ENCODE measurements around the gene SAMD4B.

Gene SAMD4B

GRCh38 chr19:39405261-39405957 lies 63.2 kb downstream of the SAMD4B start:
- no CpG with 5 or more reads among the region's 17 CpGs for WGBS (ENCODE audit: insufficient coverage, insufficient read length)
- H3K4me1 ChIP-seq (ENCODE audit: control insufficient read depth, insufficient read depth, low read length) = peaks cover 13% of the 10 kb centered on the region
- H3K27ac ChIP-seq (ENCODE audit: low read length) = no peak overlapping the region
- no peaks in the 10 kb centered on the region for H3K27me3 ChIP-seq (ENCODE audit: control insufficient read depth, insufficient read depth, low read length)
- no peaks in the 10 kb centered on the region for H3K9me3 ChIP-seq (ENCODE audit: control insufficient read depth, insufficient read depth, low read length)
- no peaks in the 10 kb centered on the region for H3K36me3 ChIP-seq (ENCODE audit: control insufficient read depth, insufficient read depth, low read length)
- no peak overlapping the region for H3K4me3 ChIP-seq (ENCODE audit: low read length)
- no peak for DNase-seq (ENCODE audit: low read depth, low spot score)

- no CpG with 5 or more reads among the region's 22 CpGs for WGBS (ENCODE audit: insufficient coverage, insufficient read length)
- peak overlapping the region; percentile 56; the same call in 1 of the 2 replicates for H3K4me3 ChIP-seq (ENCODE audit: low read length)
- H3K27ac ChIP-seq (ENCODE audit: low read length) = no peak overlapping the region
- DNase-seq (ENCODE audit: low read depth, low spot score) = no peak
- H3K9me3 ChIP-seq (ENCODE audit: control insufficient read depth, insufficient read depth, low read length) = no peaks in the 10 kb centered on the region
- H3K27me3 ChIP-seq (ENCODE audit: control insufficient read depth, insufficient read depth, low read length) = no peaks in the 10 kb centered on the region
- no peaks in the 10 kb centered on the region for H3K36me3 ChIP-seq (ENCODE audit: control insufficient read depth, insufficient read depth, low read length)
- peaks cover 15% of the 10 kb centered on the region for H3K4me1 ChIP-seq (ENCODE audit: control insufficient read depth, insufficient read depth, low read length)
Measured at GRCh38 chr19:39405958-39406655, 63.9 kb downstream of the SAMD4B start.

- Histone ChIP-seq H3K4me1 (ENCODE audit: control insufficient read depth, insufficient read depth, low read length) (peaks cover 18% of the 10 kb centered on the region), H3K27ac (ENCODE audit: low read length) (no peak within 1 kb of the TSS), H3K4me3 (ENCODE audit: low read length) (peak within 1 kb of the TSS; percentile 56), H3K36me3 (ENCODE audit: control insufficient read depth, insufficient read depth, low read length) (no peaks in the 10 kb centered on the region), H3K9me3 (ENCODE audit: control insufficient read depth, insufficient read depth, low read length) (no peaks in the 10 kb centered on the region), H3K27me3 (ENCODE audit: control insufficient read depth, insufficient read depth, low read length) (no peaks in the 10 kb centered on the region)
- no peak for DNase-seq (ENCODE audit: low read depth, low spot score)
- WGBS (ENCODE audit: insufficient coverage, insufficient read length) = no CpG with 5 or more reads among the region's 56 CpGs
Measured at GRCh38 chr19:39406656-39407409, 64.6 kb downstream of the SAMD4B start, which contains the start of gene ZFP36. Gene ZFP36 (plus strand): TSS chr19:39406847. CDS start chr19:39406905, 58 bp downstream.

GRCh38 chr19:39407410-39407659 lies 65.1 kb downstream of the SAMD4B start:
- DNase-seq (ENCODE audit: low read depth, low spot score) = no peak
- Histone ChIP-seq H3K27me3 (ENCODE audit: control insufficient read depth, insufficient read depth, low read length) (no peaks in the 10 kb centered on the region), H3K4me3 (ENCODE audit: low read length) (peak overlapping the region; percentile 56), H3K9me3 (ENCODE audit: control insufficient read depth, insufficient read depth, low read length) (no peaks in the 10 kb centered on the region), H3K27ac (ENCODE audit: low read length) (no peak overlapping the region), H3K4me1 (ENCODE audit: control insufficient read depth, insufficient read depth, low read length) (peaks cover 13% of the 10 kb centered on the region), H3K36me3 (ENCODE audit: control insufficient read depth, insufficient read depth, low read length) (no peaks in the 10 kb centered on the region)
- WGBS (ENCODE audit: insufficient coverage, insufficient read length) = no CpG with 5 or more reads among the region's 14 CpGs

- Histone ChIP-seq H3K36me3 (ENCODE audit: control insufficient read depth, insufficient read depth, low read length) (no peaks in the 10 kb centered on the region), H3K4me1 (ENCODE audit: control insufficient read depth, insufficient read depth, low read length) (peaks cover 13% of the 10 kb centered on the region), H3K9me3 (ENCODE audit: control insufficient read depth, insufficient read depth, low read length) (no peaks in the 10 kb centered on the region), H3K27me3 (ENCODE audit: control insufficient read depth, insufficient read depth, low read length) (no peaks in the 10 kb centered on the region), H3K27ac (ENCODE audit: low read length) (no peak overlapping the region), H3K4me3 (ENCODE audit: low read length) (peak overlapping the region; percentile 56; the same call in 1 of the 2 replicates)
- no peak for DNase-seq (ENCODE audit: low read depth, low spot score)
- no CpG with 5 or more reads among the region's 40 CpGs for WGBS (ENCODE audit: insufficient coverage, insufficient read length)
Measured at GRCh38 chr19:39407660-39408391, 65.6 kb downstream of the SAMD4B start.

GRCh38 chr19:39408392-39409207 lies 66.4 kb downstream of the SAMD4B start:
- Histone ChIP-seq H3K36me3 (ENCODE audit: control insufficient read depth, insufficient read depth, low read length) (no peaks in the 10 kb centered on the region), H3K27ac (ENCODE audit: low read length) (no peak overlapping the region), H3K27me3 (ENCODE audit: control insufficient read depth, insufficient read depth, low read length) (no peaks in the 10 kb centered on the region), H3K4me3 (ENCODE audit: low read length) (no peak overlapping the region), H3K4me1 (ENCODE audit: control insufficient read depth, insufficient read depth, low read length) (peaks cover 13% of the 10 kb centered on the region), H3K9me3 (ENCODE audit: control insufficient read depth, insufficient read depth, low read length) (no peaks in the 10 kb centered on the region)
- no peak for DNase-seq (ENCODE audit: low read depth, low spot score)
- WGBS (ENCODE audit: insufficient coverage, insufficient read length) = no CpG with 5 or more reads among the region's 20 CpGs

- peaks cover 16% of the 10 kb centered on the region for H3K4me1 ChIP-seq (ENCODE audit: control insufficient read depth, insufficient read depth, low read length)
- H3K36me3 ChIP-seq (ENCODE audit: control insufficient read depth, insufficient read depth, low read length) = no peaks in the 10 kb centered on the region
- H3K9me3 ChIP-seq (ENCODE audit: control insufficient read depth, insufficient read depth, low read length) = no peaks in the 10 kb centered on the region
- H3K4me3 ChIP-seq (ENCODE audit: low read length) = peak overlapping the region; percentile 62
- WGBS (ENCODE audit: insufficient coverage, insufficient read length) = no CpG with 5 or more reads among the region's 52 CpGs
- H3K27me3 ChIP-seq (ENCODE audit: control insufficient read depth, insufficient read depth, low read length) = no peaks in the 10 kb centered on the region
- H3K27ac ChIP-seq (ENCODE audit: low read length) = no peak overlapping the region
- DNase-seq (ENCODE audit: low read depth, low spot score) = no peak
Measured at GRCh38 chr19:39409208-39410016, 67.2 kb downstream of the SAMD4B start.

GRCh38 chr19:39410017-39410830 lies 68.0 kb downstream of the SAMD4B start:
- Histone ChIP-seq H3K9me3 (ENCODE audit: control insufficient read depth, insufficient read depth, low read length) (no peaks in the 10 kb centered on the region), H3K27ac (ENCODE audit: low read length) (no peak overlapping the region), H3K4me1 (ENCODE audit: control insufficient read depth, insufficient read depth, low read length) (peaks cover 16% of the 10 kb centered on the region), H3K36me3 (ENCODE audit: control insufficient read depth, insufficient read depth, low read length) (no peaks in the 10 kb centered on the region), H3K27me3 (ENCODE audit: control insufficient read depth, insufficient read depth, low read length) (no peaks in the 10 kb centered on the region), H3K4me3 (ENCODE audit: low read length) (peak overlapping the region; percentile 62)
- no peak for DNase-seq (ENCODE audit: low read depth, low spot score)
- WGBS (ENCODE audit: insufficient coverage, insufficient read length) = 100% methylated on average over 1 of the region's 35 CpGs

GRCh38 chr19:39410831-39411080 lies 68.5 kb downstream of the SAMD4B start:
- H3K4me3 ChIP-seq (ENCODE audit: low read length) = no peak overlapping the region
- WGBS (ENCODE audit: insufficient coverage, insufficient read length) = no CpG with 5 or more reads among the region's 1 CpG

More at GRCh38 chr19:39410831-39411080, 68.5 kb downstream of the SAMD4B start:
- no peaks in the 10 kb centered on the region for H3K36me3 ChIP-seq (ENCODE audit: control insufficient read depth, insufficient read depth, low read length)
- no peaks in the 10 kb centered on the region for H3K9me3 ChIP-seq (ENCODE audit: control insufficient read depth, insufficient read depth, low read length)
- H3K27me3 ChIP-seq (ENCODE audit: control insufficient read depth, insufficient read depth, low read length) = no peaks in the 10 kb centered on the region
- H3K4me1 ChIP-seq (ENCODE audit: control insufficient read depth, insufficient read depth, low read length) = peaks cover 15% of the 10 kb centered on the region
- DNase-seq (ENCODE audit: low read depth, low spot score) = no peak
- no peak overlapping the region for H3K27ac ChIP-seq (ENCODE audit: low read length)

Measured in iPS DF 6.9 (cell line).